Measurements from ENCODE around the gene SH3GLB2. TPM values are rescaled to one million over a fixed set of nuclear protein-coding genes. Genes with fewer than 3 reads are reported as not detected.

The SH3GLB2 gene
- total and polyA plus RNA-seq, 2 experiments from 2014 or later: 182 to 203 TPM

GRCh38 chr9:128999581-129000206, 28.4 kb downstream of the SH3GLB2 start:
- H3K9me3 ChIP-seq (ENCODE audit: low read depth): no peaks in the 10 kb centered on the region
- no peak for DNase-seq (ENCODE audit: low read depth in 1 of 2, low spot score in 1 of 2)
- H3K36me3 ChIP-seq: peaks cover 54% of the 10 kb centered on the region
- H3K27ac ChIP-seq: no peak overlapping the region
- no peak overlapping the region for H3K4me3 ChIP-seq
- H3K27me3 ChIP-seq: no peaks in the 10 kb centered on the region
- no peaks in the 10 kb centered on the region for H3K4me1 ChIP-seq (ENCODE audit: low read depth)
- TF ChIP-seq CTCF (IDR thresholded peaks at IDR 0.05; ENCODE audit: low read depth, low read length): no peak

- peaks cover 64% of the 10 kb centered on the region for H3K36me3 ChIP-seq
- no peak overlapping the region for H3K4me3 ChIP-seq
- DNase-seq (ENCODE audit: low read depth in 1 of 2, low spot score in 1 of 2): no peak
- H3K4me1 ChIP-seq (ENCODE audit: low read depth): no peaks in the 10 kb centered on the region
- no peaks in the 10 kb centered on the region for H3K9me3 ChIP-seq (ENCODE audit: low read depth)
- H3K27me3 ChIP-seq: no peaks in the 10 kb centered on the region
- no peak for TF ChIP-seq CTCF (IDR thresholded peaks at IDR 0.05; ENCODE audit: low read depth, low read length)
- H3K27ac ChIP-seq: no peak overlapping the region
These were observed 29.7 kb downstream of the SH3GLB2 start for GRCh38 chr9:128998462-128998861.

GRCh38 chr9:128995791-128996190, 32.3 kb downstream of the SH3GLB2 start:
- Histone ChIP-seq H3K9me3 (ENCODE audit: low read depth) (no peaks in the 10 kb centered on the region), H3K36me3 (peaks cover 60% of the 10 kb centered on the region), H3K4me3 (no peak overlapping the region), H3K27ac (no peak overlapping the region), H3K4me1 (ENCODE audit: low read depth) (no peaks in the 10 kb centered on the region), H3K27me3 (no peaks in the 10 kb centered on the region)
- DNase-seq (ENCODE audit: low read depth in 1 of 2, low spot score in 1 of 2): peak in 1 of 2 donors; percentile 89
- no peak for TF ChIP-seq CTCF (IDR thresholded peaks at IDR 0.05; ENCODE audit: low read depth, low read length)

GRCh38 chr9:128992995-128993394, 35.1 kb downstream of the SH3GLB2 start:
- Histone ChIP-seq H3K4me3 (no peak overlapping the region), H3K9me3 (ENCODE audit: low read depth) (no peaks in the 10 kb centered on the region), H3K27me3 (no peaks in the 10 kb centered on the region), H3K36me3 (peaks cover 70% of the 10 kb centered on the region), H3K27ac (no peak overlapping the region), H3K4me1 (ENCODE audit: low read depth) (no peaks in the 10 kb centered on the region)
- peak; percentile 9 for TF ChIP-seq CTCF (IDR thresholded peaks at IDR 0.05; ENCODE audit: low read depth, low read length)
- peak; percentile 20 to 26 for DNase-seq (ENCODE audit: low read depth in 1 of 2, low spot score in 1 of 2)

GRCh38 chr9:128987805-128988204, 40.3 kb downstream of the SH3GLB2 start:
- Histone ChIP-seq H3K9me3 (ENCODE audit: low read depth) (no peaks in the 10 kb centered on the region), H3K4me1 (ENCODE audit: low read depth) (no peaks in the 10 kb centered on the region), H3K27me3 (no peaks in the 10 kb centered on the region), H3K27ac (no peak overlapping the region), H3K36me3 (peaks cover 57% of the 10 kb centered on the region), H3K4me3 (no peak overlapping the region)
- peak in 1 of 2 donors; percentile 63 for DNase-seq (ENCODE audit: low read depth in 1 of 2, low spot score in 1 of 2)
- TF ChIP-seq CTCF (IDR thresholded peaks at IDR 0.05; ENCODE audit: low read depth, low read length): no peak

All from cardiac muscle cell (in vitro differentiated cells and primary cell).